ENCODE measurements around the gene NELL2. TPM values are rescaled to one million over a fixed set of nuclear protein-coding genes. Genes with fewer than 3 reads are reported as not detected.

The NELL2 gene
- polyA plus RNA-seq, 3 donors: 0.09 to 0.98 (median 0.39) TPM

DNA sequence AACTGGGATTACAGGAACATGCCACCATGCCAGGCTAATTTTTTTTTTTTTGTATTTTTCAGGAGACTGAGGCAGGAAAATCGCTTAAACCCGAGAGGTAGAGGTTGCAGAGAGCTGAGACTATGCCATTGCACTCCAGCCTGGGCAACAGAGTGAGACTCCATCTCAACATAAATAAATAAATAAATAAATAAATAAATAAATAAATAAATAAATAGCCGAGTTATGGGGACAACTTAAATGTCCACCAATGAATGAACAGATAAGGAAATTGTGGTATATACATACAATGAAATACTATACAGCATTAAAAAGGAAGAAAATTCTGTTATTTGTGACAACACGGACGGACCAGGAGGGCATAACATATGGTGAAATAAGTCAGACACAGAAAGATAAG lies 325.7 kb downstream of the NELL2 start:
- Histone ChIP-seq H2AFZ (ENCODE audit: insufficient read depth, low read depth, low read length, poor library complexity, severe bottlenecking) (no peak overlapping the region), H3K36me3 (replicated peaks in 1 of 2; ENCODE audit: control insufficient read depth in 1 of 2, insufficient read depth in 2 of 2, low read length in 2 of 2) (no peaks in the 10 kb centered on the region), H3K79me2 (ENCODE audit: insufficient read depth, low read length) (no peaks in the 10 kb centered on the region), H4K20me1 (ENCODE audit: insufficient read depth, low read length) (no peaks in the 10 kb centered on the region), H3K9me3 (replicated peaks in 1 of 2; ENCODE audit: control insufficient read depth in 1 of 2, insufficient read depth in 1 of 2, low read length in 2 of 2) (no peaks in the 10 kb centered on the region), H3K27ac (ENCODE audit: low read depth in 1 of 2, low read length in 2 of 2) (no peak overlapping the region), H3K4me2 (replicated peaks; ENCODE audit: extremely low read depth, low read length, poor library complexity, severe bottlenecking) (no peak overlapping the region), H3K27me3 (ENCODE audit: control insufficient read depth in 2 of 2, insufficient read depth in 2 of 2, low read length in 2 of 2) (no peaks in the 10 kb centered on the region), H3K9ac (ENCODE audit: insufficient read depth, low read length, poor library complexity, severe bottlenecking) (no peak overlapping the region), H3K4me3 (replicated peaks in 1 of 3; ENCODE audit: low read depth in 2 of 3, low read length in 3 of 3) (no peak overlapping the region), H3K4me1 (ENCODE audit: control insufficient read depth in 1 of 2, insufficient read depth in 2 of 2, low read length in 2 of 2) (no peaks in the 10 kb centered on the region)
- H3K4me3 Mint-ChIP-seq: no peak overlapping the region
- no peak for DNase-seq
- TF ChIP-seq, protein P1, sequence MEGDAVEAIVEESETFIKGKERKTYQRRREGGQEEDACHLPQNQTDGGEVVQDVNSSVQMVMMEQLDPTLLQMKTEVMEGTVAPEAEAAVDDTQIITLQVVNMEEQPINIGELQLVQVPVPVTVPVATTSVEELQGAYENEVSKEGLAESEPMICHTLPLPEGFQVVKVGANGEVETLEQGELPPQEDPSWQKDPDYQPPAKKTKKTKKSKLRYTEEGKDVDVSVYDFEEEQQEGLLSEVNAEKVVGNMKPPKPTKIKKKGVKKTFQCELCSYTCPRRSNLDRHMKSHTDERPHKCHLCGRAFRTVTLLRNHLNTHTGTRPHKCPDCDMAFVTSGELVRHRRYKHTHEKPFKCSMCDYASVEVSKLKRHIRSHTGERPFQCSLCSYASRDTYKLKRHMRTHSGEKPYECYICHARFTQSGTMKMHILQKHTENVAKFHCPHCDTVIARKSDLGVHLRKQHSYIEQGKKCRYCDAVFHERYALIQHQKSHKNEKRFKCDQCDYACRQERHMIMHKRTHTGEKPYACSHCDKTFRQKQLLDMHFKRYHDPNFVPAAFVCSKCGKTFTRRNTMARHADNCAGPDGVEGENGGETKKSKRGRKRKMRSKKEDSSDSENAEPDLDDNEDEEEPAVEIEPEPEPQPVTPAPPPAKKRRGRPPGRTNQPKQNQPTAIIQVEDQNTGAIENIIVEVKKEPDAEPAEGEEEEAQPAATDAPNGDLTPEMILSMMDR (IDR thresholded peaks at IDR 0.05): no peak
- WGBS (ENCODE audit: insufficient coverage): 100% methylated on average over 2 of the region's 5 CpGs
- intact Hi-C loops (cut with micrococcal nuclease): no loop called here
- H3K27me3 Mint-ChIP-seq (ENCODE audit: low read depth in 3 of 3): no peaks in the 10 kb centered on the region
- H3K36me3 Mint-ChIP-seq: no peaks in the 10 kb centered on the region
- peaks cover 0 to 3% (median 0%) of the 10 kb centered on the region in 7 donors for H3K9me3 Mint-ChIP-seq
- H3K4me1 Mint-ChIP-seq: no peaks in the 10 kb centered on the region
- no peak overlapping the region for H3K27ac Mint-ChIP-seq

DNA sequence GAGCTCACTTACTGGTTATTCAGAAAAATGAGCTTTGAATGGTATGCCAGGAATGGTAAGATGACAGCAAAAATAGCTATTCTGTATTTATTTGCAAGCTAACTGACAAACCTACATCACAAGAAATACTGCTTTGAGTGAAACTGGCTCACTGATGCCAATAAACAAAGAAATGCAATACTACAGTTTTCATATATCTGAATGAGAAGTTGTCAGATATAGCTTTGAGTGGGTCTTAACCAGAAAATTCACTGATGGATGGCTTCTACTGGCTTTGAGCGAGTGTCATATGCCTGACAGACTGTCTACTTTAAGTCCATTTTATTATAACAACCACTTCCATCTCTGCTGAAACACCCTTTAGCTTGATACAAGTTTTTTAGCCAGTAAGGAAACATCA lies 330.1 kb downstream of the NELL2 start:
- Histone ChIP-seq H4K20me1 (ENCODE audit: insufficient read depth, low read length) (no peaks in the 10 kb centered on the region), H3K4me3 (replicated peaks in 1 of 3; ENCODE audit: low read depth in 2 of 3, low read length in 3 of 3) (no peak overlapping the region), H3K9ac (ENCODE audit: insufficient read depth, low read length, poor library complexity, severe bottlenecking) (no peak overlapping the region), H3K79me2 (ENCODE audit: insufficient read depth, low read length) (no peaks in the 10 kb centered on the region), H3K27me3 (ENCODE audit: control insufficient read depth in 2 of 2, insufficient read depth in 2 of 2, low read length in 2 of 2) (no peaks in the 10 kb centered on the region), H3K27ac (ENCODE audit: low read depth in 1 of 2, low read length in 2 of 2) (no peak overlapping the region), H2AFZ (ENCODE audit: insufficient read depth, low read depth, low read length, poor library complexity, severe bottlenecking) (no peak overlapping the region), H3K9me3 (replicated peaks in 1 of 2; ENCODE audit: control insufficient read depth in 1 of 2, insufficient read depth in 1 of 2, low read length in 2 of 2) (no peaks in the 10 kb centered on the region), H3K4me2 (replicated peaks; ENCODE audit: extremely low read depth, low read length, poor library complexity, severe bottlenecking) (no peak overlapping the region), H3K4me1 (ENCODE audit: control insufficient read depth in 1 of 2, insufficient read depth in 2 of 2, low read length in 2 of 2) (no peaks in the 10 kb centered on the region), H3K36me3 (replicated peaks in 1 of 2; ENCODE audit: control insufficient read depth in 1 of 2, insufficient read depth in 2 of 2, low read length in 2 of 2) (no peaks in the 10 kb centered on the region)
- TF ChIP-seq, protein P1 (IDR thresholded peaks at IDR 0.05): no peak
- intact Hi-C loops (cut with micrococcal nuclease): no loop called here
- H3K4me3 Mint-ChIP-seq: no peak overlapping the region
- H3K27me3 Mint-ChIP-seq (ENCODE audit: low read depth in 3 of 3): peaks cover 0 to 2% (median 0%) of the 10 kb centered on the region in 3 donors
- H3K4me1 Mint-ChIP-seq: no peaks in the 10 kb centered on the region
- no peak for DNase-seq
- H3K9me3 Mint-ChIP-seq: peaks cover 0 to 1% (median 0%) of the 10 kb centered on the region in 7 donors
- no peak overlapping the region for H3K27ac Mint-ChIP-seq
- no peaks in the 10 kb centered on the region for H3K36me3 Mint-ChIP-seq
- no CpG with 5 or more reads among the region's 1 CpG for WGBS (ENCODE audit: insufficient coverage)

Data from CD14-positive monocyte (primary cell).